Activated T-cell treated with anti-CD3 and anti-CD28 coated beads, Interleukin-2, amount 50 U/mL, for 4 hours (primary cell): ENCODE measurements around the gene P3R3URF. TPM values are rescaled to one million over a fixed set of nuclear protein-coding genes. Genes with fewer than 3 reads are reported as not detected.

Source experiments
- ATAC-seq, 2 donors: fragments of 200-7000 bp; cut with Tn5 transposase; one replicate each; pipeline ENCODE4 v1.10.0; 2021
- DNase-seq: peaks from one replicate; pipeline ENCODE4 v3.0.0-alpha.2; 2020
- H3K27me3 Mint-ChIP-seq: one replicate; pipeline ENCODE4 v1.8.0; 2021; ENCODE audit warnings: low read depth, mixed read lengths
- H3K36me3 Mint-ChIP-seq: one replicate; pipeline ENCODE4 v1.8.0; 2022; ENCODE audit warnings: mixed read lengths; ENCODE audit not compliant: insufficient read depth
- H3K4me1 Mint-ChIP-seq: one replicate; pipeline ENCODE4 v1.8.0; 2021; ENCODE audit warnings: low read depth, mixed read lengths
- H3K4me3 Mint-ChIP-seq: one replicate; pipeline ENCODE4 v1.8.0; 2021; ENCODE audit warnings: mild to moderate bottlenecking, moderate library complexity, mixed read lengths
- H3K9me3 Mint-ChIP-seq: one replicate; pipeline ENCODE4 v1.8.0; 2021; ENCODE audit warnings: mixed read lengths
- total RNA-seq, 3 donors: library from RNA; stranded (reverse); gene quantifications; one replicate each; pipeline ENCODE4 v1.2.1, GENCODE V29; 2021

P3R3URF gene
- total RNA-seq, 3 donors from 2014 or later, result not detected

DNA sequence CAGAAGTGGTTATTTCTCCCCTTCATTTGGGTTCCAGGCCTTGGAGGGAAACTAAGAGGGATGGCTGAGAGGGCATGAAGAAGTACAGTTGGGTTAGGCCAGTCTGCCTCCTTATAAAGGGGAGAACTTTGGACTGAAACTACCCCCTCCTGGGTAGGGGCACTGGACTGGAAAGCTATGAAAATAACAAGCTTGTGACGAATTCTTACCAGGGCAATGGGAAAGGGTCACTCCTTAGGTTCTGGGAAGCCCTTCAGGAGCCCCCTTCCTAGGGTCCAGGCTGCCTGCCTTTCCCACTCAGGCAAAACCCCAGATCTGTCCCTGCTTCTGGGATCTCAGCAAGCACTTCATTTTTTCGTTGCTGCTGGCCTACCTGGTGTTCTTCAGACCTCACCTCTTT lies 9.8 kb upstream of the P3R3URF start:
- no peaks in the 10 kb centered on the region for H3K9me3 Mint-ChIP-seq
- peaks cover 13% of the 10 kb centered on the region for H3K36me3 Mint-ChIP-seq
- no peak overlapping the region for H3K4me3 Mint-ChIP-seq
- ATAC-seq, result no peak
- peaks cover 21% of the 10 kb centered on the region for H3K4me1 Mint-ChIP-seq
- H3K27me3 Mint-ChIP-seq, result no peaks in the 10 kb centered on the region
- no peak for DNase-seq

DNA sequence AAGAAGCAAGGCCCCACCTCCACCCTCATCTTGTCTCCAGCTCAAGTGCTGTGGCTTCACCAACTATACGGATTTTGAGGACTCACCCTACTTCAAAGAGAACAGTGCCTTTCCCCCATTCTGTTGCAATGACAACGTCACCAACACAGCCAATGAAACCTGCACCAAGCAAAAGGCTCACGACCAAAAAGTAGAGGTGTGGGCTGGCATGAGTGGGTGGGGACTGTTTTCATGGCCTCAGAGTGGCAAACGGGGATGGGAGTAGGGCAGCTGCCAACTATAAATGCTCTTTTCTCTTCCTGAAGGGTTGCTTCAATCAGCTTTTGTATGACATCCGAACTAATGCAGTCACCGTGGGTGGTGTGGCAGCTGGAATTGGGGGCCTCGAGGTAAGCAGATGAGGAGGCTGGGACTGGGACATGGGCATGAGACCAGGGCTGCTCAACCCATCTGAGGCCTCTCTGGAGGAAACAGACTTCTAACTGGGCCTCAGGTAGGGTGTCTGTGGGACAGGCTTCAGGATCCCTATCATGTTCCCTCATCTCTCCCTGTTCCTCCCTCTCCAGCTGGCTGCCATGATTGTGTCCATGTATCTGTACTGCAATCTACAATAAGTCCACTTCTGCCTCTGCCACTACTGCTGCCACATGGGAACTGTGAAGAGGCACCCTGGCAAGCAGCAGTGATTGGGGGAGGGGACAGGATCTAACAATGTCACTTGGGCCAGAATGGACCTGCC lies 8.8 kb upstream of the P3R3URF start:
- H3K27me3 Mint-ChIP-seq, result no peaks in the 10 kb centered on the region
- ATAC-seq (peak; percentile 92 to 96), DNase-seq (peak; percentile 30)
- peak overlapping the region; percentile 72 for H3K4me3 Mint-ChIP-seq
- peaks cover 21% of the 10 kb centered on the region for H3K4me1 Mint-ChIP-seq
- peaks cover 10% of the 10 kb centered on the region for H3K36me3 Mint-ChIP-seq
- H3K9me3 Mint-ChIP-seq, result no peaks in the 10 kb centered on the region

DNA sequence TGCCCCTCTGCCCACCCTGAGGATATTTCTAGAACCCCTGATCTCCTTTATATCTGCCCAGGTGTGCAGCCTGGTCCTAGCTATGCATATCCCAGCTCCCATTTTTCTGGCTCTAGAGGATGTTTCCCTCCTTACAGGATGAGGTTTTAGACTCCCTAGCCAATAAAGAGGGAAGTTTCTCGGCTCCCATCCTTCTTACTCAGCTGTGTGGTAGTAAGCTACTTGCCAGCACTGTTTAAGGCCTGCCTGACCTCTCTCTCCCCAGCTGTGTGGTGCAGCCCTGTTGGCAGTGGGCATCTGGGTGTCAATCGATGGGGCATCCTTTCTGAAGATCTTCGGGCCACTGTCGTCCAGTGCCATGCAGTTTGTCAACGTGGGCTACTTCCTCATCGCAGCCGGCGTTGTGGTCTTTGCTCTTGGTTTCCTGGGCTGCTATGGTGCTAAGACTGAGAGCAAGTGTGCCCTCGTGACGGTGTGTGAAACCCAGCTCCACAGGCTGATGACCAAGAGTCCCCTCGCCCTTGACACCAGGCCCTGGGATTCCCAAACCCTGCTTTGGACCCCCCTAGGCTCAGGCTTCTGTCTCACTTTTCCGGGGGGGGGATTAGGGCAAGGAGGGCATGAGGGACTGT lies 7.8 kb upstream of the P3R3URF start:
- no peaks in the 10 kb centered on the region for H3K27me3 Mint-ChIP-seq
- DNase-seq (no peak), ATAC-seq (no peak)
- H3K9me3 Mint-ChIP-seq, result no peaks in the 10 kb centered on the region
- H3K4me1 Mint-ChIP-seq, result peaks cover 21% of the 10 kb centered on the region
- peaks cover 4% of the 10 kb centered on the region for H3K36me3 Mint-ChIP-seq
- H3K4me3 Mint-ChIP-seq, result no peak overlapping the region

DNA sequence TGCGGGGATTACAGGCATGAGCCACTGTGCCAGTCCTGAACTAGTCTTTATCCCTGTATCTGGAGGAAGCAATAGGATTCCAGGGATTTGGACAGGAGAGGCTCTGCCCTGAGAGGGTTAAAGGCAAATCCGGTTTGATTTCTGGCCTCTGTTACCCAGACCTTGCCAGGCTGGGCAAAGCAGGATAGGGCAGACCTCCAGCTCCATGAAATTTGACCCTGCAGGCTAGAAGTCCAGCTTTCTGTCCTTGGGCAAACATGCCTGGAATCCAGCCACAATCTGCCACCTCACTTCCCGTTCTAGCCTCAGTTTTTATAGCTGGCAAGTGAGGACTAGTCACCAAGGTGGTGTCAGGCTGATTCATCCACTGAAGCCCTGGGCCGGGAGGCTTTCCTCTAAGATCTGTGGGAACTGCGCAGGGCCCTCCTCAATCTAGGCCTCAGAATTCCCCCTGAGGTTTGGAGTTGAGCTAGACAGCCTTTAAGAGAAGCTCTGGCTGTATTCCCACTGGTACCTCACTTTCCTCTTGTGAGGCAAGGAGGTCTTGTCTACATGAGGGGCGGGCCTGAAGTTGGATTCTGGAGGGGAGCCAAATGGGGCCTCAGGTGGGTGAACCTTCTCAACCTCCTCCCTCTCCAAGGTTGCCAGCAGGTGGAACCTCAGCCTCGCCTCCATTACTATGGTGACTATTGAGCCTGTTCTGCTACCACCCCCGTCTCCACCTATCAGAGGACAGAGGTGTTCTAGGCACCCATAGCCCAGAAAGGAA lies 7.0 kb upstream of the P3R3URF start:
- ATAC-seq, result no peak
- H3K4me3 Mint-ChIP-seq, result no peak overlapping the region
- H3K4me1 Mint-ChIP-seq, result peaks cover 21% of the 10 kb centered on the region
- no peaks in the 10 kb centered on the region for H3K27me3 Mint-ChIP-seq
- H3K9me3 Mint-ChIP-seq, result no peaks in the 10 kb centered on the region
- DNase-seq, result no peak
- H3K36me3 Mint-ChIP-seq, result peaks cover 1% of the 10 kb centered on the region

DNA sequence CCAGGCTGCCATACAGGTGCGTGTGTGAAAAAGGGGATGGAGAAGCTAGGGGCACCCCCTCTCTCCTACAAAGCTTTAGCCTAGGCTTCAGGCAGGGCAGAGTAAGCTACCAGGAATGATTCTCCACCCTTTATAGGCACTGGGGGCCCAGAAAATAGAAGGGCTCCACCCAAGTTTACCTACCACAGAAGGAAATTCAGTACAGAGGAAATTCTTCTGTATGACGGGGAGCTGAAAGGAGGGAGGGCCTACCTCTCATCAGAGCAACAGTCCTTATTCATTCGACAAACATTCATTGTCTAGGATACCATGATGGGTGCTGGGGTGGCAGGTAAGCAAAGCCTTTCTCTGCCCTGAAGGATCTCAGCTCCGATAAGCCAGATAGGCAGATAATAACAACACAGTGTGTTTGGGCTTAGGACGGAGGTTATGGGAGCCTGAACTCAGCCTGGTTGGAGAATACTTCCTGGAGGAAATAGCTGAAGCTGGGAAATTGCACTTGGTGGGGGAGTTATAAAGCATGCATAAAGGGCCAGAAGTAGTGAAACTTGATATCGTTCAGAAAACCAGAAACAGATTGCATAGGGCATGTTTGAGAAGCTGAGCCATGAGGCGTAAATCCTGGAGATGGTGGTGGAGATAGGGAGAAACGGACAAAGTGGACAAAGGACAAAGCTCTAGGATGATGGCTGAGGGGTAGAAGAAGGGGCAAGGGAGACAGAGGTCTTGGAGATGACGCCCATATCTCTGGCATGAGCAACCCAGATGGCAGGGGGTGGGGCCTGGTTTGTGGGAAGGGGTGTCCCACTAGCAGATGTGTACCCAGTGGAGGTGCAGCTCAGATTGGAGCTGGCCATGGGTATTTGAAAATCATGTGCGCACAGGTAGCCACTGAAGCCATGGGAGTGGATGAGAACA lies 5.3 kb upstream of the P3R3URF start:
- no peaks in the 10 kb centered on the region for H3K27me3 Mint-ChIP-seq
- no peaks in the 10 kb centered on the region for H3K36me3 Mint-ChIP-seq
- no peaks in the 10 kb centered on the region for H3K9me3 Mint-ChIP-seq
- ATAC-seq (no peak), DNase-seq (no peak)
- H3K4me3 Mint-ChIP-seq, result no peak overlapping the region
- H3K4me1 Mint-ChIP-seq, result peaks cover 21% of the 10 kb centered on the region

DNA sequence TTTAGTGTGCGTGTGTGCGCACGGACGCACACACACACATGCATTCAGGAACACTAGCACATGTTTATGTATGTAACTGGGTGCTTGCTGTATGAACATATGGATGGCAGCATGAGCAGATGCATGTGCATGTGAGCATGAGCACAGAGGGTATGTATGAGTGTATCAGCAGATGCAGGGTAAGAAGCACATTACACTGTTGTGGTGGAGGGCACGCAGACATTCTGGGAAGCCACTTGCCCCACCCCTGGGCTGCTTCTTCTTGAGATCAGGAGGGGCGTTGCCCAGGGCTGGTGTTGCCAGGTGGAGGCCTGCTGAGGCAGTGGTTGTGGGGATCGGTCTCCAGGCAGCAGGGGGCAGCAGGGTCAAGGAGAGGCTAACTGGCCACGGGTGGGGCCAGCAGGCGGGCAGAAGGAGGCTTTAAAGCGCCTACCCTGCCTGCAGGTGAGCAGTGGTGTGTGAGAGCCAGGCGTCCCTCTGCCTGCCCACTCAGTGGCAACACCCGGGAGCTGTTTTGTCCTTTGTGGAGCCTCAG lies 3.9 kb upstream of the P3R3URF start:
- ATAC-seq (no peak), DNase-seq (no peak)
- Mint-ChIP-seq H3K4me3 (no peak overlapping the region), H3K36me3 (no peaks in the 10 kb centered on the region), H3K4me1 (peaks cover 14% of the 10 kb centered on the region), H3K27me3 (no peaks in the 10 kb centered on the region), H3K9me3 (no peaks in the 10 kb centered on the region)

DNA sequence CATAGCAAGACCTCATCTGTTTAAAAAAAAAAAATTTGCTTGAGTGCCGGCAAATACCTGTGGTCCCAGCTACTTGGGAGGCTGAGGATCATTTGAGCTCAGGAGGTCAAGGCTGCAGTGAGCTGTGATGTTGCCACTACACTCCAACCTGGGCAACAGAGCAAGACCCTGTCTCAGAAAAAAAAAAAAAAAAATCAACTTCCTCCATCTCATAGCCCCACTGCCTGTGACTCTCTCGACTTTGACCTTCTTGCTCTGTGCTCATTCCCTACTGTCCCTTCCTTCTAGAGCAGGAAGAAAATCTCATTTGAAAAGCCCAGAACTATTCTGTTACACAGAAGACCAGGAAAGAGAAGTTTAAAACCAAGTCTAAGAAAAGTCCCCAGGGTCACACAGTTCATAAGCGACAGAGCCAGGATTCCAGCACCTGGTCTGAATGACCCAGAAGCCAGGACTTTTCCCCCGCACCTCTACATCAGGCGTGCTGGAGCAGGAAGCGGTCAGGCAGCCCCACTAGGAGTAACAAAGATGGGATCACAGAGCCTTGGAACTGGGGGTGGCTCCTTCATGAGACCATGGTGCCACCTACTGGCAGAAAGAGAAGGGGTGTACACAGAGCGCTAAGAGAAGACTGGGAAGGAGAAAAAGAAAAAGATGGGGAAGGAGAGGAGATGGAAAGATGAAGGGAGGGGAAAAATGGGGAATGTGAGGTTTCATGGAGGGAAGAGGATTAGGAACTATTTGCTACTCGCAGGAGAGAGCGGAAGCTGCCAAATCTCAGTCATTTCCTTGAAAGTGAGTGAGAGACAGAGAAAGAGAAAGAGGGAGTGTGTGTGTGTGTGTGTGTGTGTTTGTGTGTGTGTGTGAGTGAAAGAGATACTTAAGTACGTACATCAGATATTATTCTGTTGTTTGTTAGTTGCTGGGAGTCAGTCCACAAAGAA lies 3.1 kb upstream of the P3R3URF start:
- peaks cover 7% of the 10 kb centered on the region for H3K4me1 Mint-ChIP-seq
- peak; percentile 59 for DNase-seq
- no peaks in the 10 kb centered on the region for H3K27me3 Mint-ChIP-seq
- H3K9me3 Mint-ChIP-seq, result no peaks in the 10 kb centered on the region
- no peak overlapping the region for H3K4me3 Mint-ChIP-seq
- ATAC-seq, result peak; percentile 84 to 86
- no peaks in the 10 kb centered on the region for H3K36me3 Mint-ChIP-seq

DNA sequence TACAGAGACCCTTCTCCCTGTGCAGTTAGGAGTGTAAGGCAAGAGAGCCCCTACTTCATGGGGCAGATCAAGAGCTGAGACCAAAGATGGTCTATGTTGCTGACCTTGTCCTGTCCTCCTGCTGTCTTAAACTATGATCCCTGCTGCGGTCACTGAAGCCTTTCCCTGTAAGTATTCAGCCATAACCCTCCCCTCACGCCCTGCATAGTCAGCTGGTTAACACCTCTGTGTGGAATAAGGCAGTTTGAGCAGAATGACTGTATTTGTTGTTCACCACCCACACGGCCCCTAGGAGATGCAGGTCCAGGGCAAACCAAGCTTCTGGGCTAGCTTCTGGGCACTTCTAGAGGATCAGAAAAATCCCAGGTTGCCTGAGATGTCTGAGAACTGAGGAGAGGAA lies 1.0 kb downstream of the P3R3URF start:
- DNase-seq (no peak), ATAC-seq (peak in 1 of 2 donors; percentile 36)
- Mint-ChIP-seq H3K36me3 (no peaks in the 10 kb centered on the region), H3K4me3 (no peak overlapping the region), H3K27me3 (peaks cover 2% of the 10 kb centered on the region), H3K4me1 (no peaks in the 10 kb centered on the region), H3K9me3 (no peaks in the 10 kb centered on the region)

DNA sequence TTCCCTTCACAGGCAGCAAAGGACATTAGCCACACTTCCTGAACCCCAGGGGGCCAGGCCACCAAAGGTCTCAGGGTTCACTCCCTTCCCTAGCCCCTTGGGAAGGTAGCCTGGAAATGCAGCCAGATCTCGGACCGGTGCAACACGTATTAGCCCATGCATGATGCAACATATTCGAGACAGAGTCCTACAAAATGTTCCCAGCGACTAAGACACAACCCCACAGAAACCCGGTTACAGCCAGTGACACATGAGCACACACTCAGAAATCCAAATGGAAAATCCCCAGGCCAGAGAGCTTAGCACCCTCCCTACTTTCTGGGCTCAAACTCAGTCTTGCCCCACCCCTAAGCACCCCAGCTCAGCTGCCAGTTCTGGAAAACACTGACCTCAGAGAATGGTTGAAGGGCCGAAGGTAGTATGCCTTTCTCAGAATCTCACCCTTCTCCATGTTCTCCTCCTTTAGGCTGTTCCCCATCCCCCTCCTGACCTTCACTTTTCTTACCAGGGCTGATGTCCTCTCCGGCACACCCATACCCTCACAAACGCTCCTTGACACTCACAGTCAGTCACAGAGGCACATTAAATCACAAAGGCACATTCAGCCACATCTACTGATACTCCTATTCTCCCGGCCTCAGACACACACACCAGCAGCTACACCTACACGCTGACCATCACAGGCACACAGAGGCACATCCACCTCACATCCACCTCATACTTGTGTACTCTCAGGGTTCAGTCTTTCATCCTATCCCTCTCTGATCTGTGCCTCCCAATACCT lies 1.6 kb downstream of the P3R3URF start, which contains the start of gene TSPAN1:
TSPAN1 (plus strand) TSS at position 640 of the 784 bp plus-strand sequence. CDS start 6,021 bp downstream, outside the sequence.
- H3K9me3 Mint-ChIP-seq, result no peaks in the 10 kb centered on the region
- H3K27me3 Mint-ChIP-seq, result peaks cover 2% of the 10 kb centered on the region
- no peak for DNase-seq
- no peak for ATAC-seq
- H3K4me3 Mint-ChIP-seq, result no peak within 1 kb of the TSS
- no peaks in the 10 kb centered on the region for H3K4me1 Mint-ChIP-seq
- no peaks in the 10 kb centered on the region for H3K36me3 Mint-ChIP-seq

DNA sequence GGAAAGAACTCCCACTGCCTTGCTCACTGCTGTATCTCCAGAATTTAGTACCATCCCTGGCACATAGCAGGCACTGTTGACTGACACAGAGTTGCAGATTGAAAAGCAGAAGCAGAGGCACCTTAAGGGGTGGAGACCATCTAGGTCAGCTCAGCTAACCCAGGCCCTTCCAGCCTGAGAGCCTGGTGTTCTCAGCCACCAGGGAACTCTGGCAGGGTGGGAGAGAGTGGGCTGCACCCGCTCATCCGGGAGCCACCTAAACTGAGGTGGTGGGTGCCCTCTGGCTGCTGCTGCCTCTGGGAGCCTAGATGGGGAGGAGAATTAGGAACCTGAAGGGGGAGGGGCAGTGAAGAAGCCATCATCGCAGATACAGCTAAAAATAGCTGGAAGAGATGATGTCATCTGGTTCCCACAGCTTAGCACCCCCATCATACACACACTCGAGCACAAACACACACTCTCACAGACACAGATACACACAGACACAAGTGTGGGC lies 2.9 kb downstream of the P3R3URF start:
- H3K4me1 Mint-ChIP-seq, result no peaks in the 10 kb centered on the region
- no peak for DNase-seq
- H3K27me3 Mint-ChIP-seq, result peaks cover 2% of the 10 kb centered on the region
- H3K9me3 Mint-ChIP-seq, result no peaks in the 10 kb centered on the region
- ATAC-seq, result no peak
- H3K36me3 Mint-ChIP-seq, result no peaks in the 10 kb centered on the region
- no peak overlapping the region for H3K4me3 Mint-ChIP-seq

DNA sequence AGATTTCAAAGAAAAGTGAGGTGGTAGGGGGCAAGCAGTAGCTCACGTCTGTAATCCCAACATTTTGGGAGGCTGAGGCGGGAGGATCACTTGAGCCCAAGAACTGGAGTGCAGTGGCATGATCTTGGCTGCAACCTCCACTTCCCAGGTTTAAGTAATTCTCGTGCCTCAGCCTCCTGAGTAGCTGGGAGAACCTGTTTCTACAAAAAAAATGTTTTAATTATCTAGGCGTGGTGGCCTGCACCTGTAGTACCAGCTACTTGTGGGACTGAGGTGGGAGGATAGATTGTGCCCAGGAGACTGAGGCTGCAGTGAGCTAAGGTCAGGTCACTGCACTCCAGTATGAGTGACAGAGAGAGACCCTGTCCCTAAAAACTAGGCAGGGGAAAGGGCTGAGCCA lies 4.0 kb downstream of the P3R3URF start:
- Mint-ChIP-seq H3K9me3 (no peaks in the 10 kb centered on the region), H3K36me3 (no peaks in the 10 kb centered on the region), H3K4me1 (peaks cover 6% of the 10 kb centered on the region), H3K27me3 (peaks cover 5% of the 10 kb centered on the region), H3K4me3 (no peak overlapping the region)
- DNase-seq (no peak), ATAC-seq (no peak)

DNA sequence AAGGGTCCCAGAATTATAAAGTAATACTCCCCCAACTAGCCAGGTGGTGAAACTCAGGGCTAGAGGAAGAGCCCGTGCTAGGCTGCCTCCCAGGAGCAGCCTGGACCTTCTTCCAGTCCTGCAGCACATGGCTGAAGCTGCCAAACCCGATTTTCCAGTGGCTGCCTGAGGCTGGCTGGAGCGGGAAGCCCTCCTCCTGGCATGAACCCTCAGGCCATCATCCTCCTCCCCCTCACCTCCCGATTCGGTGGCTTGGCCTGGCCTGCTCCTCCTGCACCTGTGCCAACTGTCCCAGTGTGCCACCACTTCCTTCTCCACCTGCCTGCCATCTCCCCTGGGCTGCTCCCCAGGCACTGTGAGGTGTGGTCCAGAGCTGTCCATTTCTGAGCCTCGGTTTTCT lies 4.4 kb downstream of the P3R3URF start:
- Mint-ChIP-seq H3K9me3 (no peaks in the 10 kb centered on the region), H3K4me3 (no peak overlapping the region), H3K36me3 (no peaks in the 10 kb centered on the region), H3K27me3 (peaks cover 5% of the 10 kb centered on the region), H3K4me1 (peaks cover 10% of the 10 kb centered on the region)
- DNase-seq, result no peak
- ATAC-seq, result no peak
